Measurements from ENCODE around the gene G6PC1. TPM values are rescaled to one million over a fixed set of nuclear protein-coding genes. Genes with fewer than 3 reads are reported as not detected.

The G6PC1 gene
- total and polyA plus RNA-seq, 2 of the 13 experiments (the other 11 are each of a cell fraction or from before 2014, with no cell fraction given), result 1.7 to 37.9 TPM

GRCh38 chr17:42878123-42878880, 22.3 kb upstream of the G6PC1 start (continued):
- no peak for TF ChIP-seq RERE (CRISPR knock-in tag; IDR thresholded peaks at IDR 0.05; ENCODE audit: low read depth)
- peak; percentile 53; the same call in 1 of the 2 replicates for TF ChIP-seq NR2F2 (IDR thresholded peaks at IDR 0.05; ENCODE audit: borderline replicate concordance, low read depth)
- TF ChIP-seq GTF2F1 (IDR thresholded peaks at IDR 0.05; ENCODE audit: low read length), result no peak
- no peak for TF ChIP-seq ZFP36L2 (CRISPR knock-in tag; IDR thresholded peaks at IDR 0.05)
- TF ChIP-seq ZFP36L1 (CRISPR knock-in tag; IDR thresholded peaks at IDR 0.05), result no peak
- TF ChIP-seq ZMYM4 (CRISPR knock-in tag; IDR thresholded peaks at IDR 0.05), result peak; percentile 78
- no peak for TF ChIP-seq SNAPC2 (CRISPR knock-in tag; IDR thresholded peaks at IDR 0.05)
- TF ChIP-seq NRL (CRISPR knock-in tag; IDR thresholded peaks at IDR 0.05; ENCODE audit: borderline replicate concordance), result 0 out of 2 replicates have a peak, but pooled peaks have one; percentile 25
- TF ChIP-seq ZNF576 (CRISPR knock-in tag; IDR thresholded peaks at IDR 0.05), result no peak
- no peak for TF ChIP-seq ZNF772 (CRISPR knock-in tag; IDR thresholded peaks at IDR 0.05)
- no peak for TF ChIP-seq RFX3 (CRISPR knock-in tag; IDR thresholded peaks at IDR 0.05)
- no peak for TF ChIP-seq ZNF326 (CRISPR knock-in tag; IDR thresholded peaks at IDR 0.05; ENCODE audit: borderline replicate concordance)
- TF ChIP-seq ZNF646 (CRISPR knock-in tag; IDR thresholded peaks at IDR 0.05), result no peak

Data from HepG2 (cell line).